Activated T-cell treated with anti-CD3 and anti-CD28 coated beads, Interleukin-2, amount 50 U/mL, for 72 hours (primary cell): ENCODE data around the gene WNT7B. TPM values are rescaled to one million over a fixed set of nuclear protein-coding genes. Genes with fewer than 3 reads are reported as not detected.

Experiments used
- ATAC-seq, 2 donors: fragments of 150-1000 bp; cut with Tn5 transposase; replicated peaks in 1 of 2; 2 replicates each; pipeline ENCODE4 v1.10.0; 2021; ENCODE audit warnings: moderate library complexity in 2 of 2, mild to moderate bottlenecking in 1 of 2
- DNase-seq, 2 donors: peaks; one replicate each; pipeline ENCODE4 v3.0.0; 2021 to 2022; ENCODE audit warnings: mixed read lengths in 1 of 2
- H3K27ac Mint-ChIP-seq: one replicate; pipeline ENCODE4 v1.8.0; 2022; ENCODE audit warnings: mild to moderate bottlenecking, moderate library complexity, mixed read lengths
- H3K27me3 Mint-ChIP-seq: one replicate; pipeline ENCODE4 v1.8.0; 2022; ENCODE audit warnings: low read depth, mixed read lengths
- H3K36me3 Mint-ChIP-seq, 2 donors: one replicate each; pipeline ENCODE4 v1.8.0; 2022; ENCODE audit warnings: mixed read lengths in 2 of 2, mild to moderate bottlenecking in 1 of 2; ENCODE audit not compliant: insufficient read depth in 2 of 2
- H3K4me1 Mint-ChIP-seq: one replicate; pipeline ENCODE4 v1.8.0; 2022; ENCODE audit warnings: low read depth, mixed read lengths
- H3K4me3 Mint-ChIP-seq, 2 donors: one replicate each; pipeline ENCODE4 v1.8.0; 2022; ENCODE audit warnings: mild to moderate bottlenecking in 2 of 2, mixed read lengths in 2 of 2, moderate library complexity in 2 of 2
- H3K9me3 Mint-ChIP-seq, 2 donors: one replicate each; pipeline ENCODE4 v1.8.0; 2022; ENCODE audit warnings: mixed read lengths in 2 of 2
- total RNA-seq, 2 donors: library from RNA; stranded (reverse); gene quantifications; one replicate each; pipeline ENCODE4 v1.2.3, GENCODE V29; 2022

Gene WNT7B
- not detected for total RNA-seq

DNA sequence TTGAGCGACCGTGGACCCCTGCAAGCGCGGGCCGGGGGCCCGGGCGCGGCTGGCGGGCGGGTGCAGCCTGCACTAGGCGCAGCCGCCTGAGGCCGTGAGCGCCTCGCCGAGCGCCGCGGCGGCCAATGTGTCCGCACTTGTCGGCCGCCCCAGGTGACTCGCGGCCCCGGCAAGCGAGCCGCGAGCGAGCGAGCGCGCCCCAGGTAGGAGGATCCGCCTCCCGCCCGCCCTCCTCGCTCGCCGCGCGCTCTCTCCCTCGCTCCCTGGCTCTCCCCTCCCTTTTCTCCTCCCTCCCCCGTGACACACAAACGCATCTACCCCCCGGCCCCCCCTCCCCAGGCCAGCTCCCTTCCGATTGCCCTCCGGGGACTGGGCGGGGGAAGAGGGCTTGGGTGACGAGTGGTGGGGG, at the start of gene WNT7B:
Gene WNT7B, minus strand, starts transcription at position 160 of the 409 bp plus-strand sequence. CDS start 408 bp downstream, outside the sequence.
- peak within 1 kb of the TSS; percentile 40 to 79 for H3K4me3 Mint-ChIP-seq
- ATAC-seq (no peak), DNase-seq (no peak)
- H3K36me3 Mint-ChIP-seq, result peaks cover 0 to 1% of the 10 kb centered on the region in 2 donors
- peaks cover 15% of the 10 kb centered on the region for H3K4me1 Mint-ChIP-seq
- H3K27ac Mint-ChIP-seq, result no peak within 1 kb of the TSS
- H3K27me3 Mint-ChIP-seq, result peaks cover 38% of the 10 kb centered on the region
- H3K9me3 Mint-ChIP-seq, result no peaks in the 10 kb centered on the region

DNA sequence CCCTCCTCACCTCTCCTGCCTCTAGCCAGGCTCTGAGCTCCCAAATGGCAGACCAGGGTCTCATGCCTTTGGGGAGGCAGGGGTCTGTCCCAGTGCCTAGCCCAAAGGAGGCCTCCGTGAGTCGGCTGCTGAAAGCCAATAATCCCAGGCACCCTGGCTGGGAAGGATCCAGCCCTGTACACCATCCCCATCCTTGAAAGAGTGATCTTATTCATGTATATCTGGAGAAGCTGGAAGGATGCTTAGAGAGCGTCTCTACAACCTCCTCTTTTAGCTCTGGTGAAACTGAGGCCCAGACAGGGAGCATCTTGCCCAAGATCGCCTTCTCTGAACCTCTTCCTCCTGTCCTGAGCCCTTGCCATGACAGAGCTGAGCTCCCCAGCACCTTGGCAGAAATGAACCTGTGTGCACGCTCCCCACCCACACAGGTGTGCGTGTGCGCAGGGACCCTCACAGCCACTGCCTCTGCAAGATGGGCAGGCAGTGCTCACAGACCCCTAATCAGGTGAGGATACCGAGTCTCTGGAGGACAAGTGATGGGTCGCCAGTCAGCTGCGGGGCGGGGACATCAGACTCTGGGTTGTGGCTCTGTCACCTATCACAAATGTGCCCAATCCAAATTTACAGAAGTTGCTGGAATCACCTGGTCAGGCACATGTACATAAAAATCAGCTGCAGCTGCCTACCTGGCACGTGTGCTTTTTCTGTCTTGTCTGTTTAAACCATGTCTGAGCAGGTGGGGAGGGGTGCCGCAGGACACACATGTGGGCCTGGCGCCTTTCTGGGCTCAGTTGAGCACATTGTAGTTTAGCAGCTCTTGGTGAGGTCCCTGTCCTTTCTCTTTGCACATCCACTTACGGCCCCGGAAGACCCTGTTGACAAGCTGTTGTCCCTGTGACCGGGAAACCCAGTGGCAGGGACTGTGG, 49.3 kb upstream of the WNT7B start:
- Mint-ChIP-seq H3K4me3 (peak overlapping the region; percentile 58 to 66), H3K27me3 (peaks cover 21% of the 10 kb centered on the region), H3K9me3 (no peaks in the 10 kb centered on the region), H3K4me1 (peaks cover 4% of the 10 kb centered on the region), H3K27ac (no peak overlapping the region), H3K36me3 (no peaks in the 10 kb centered on the region)
- DNase-seq (no peak), ATAC-seq (no peak)

DNA sequence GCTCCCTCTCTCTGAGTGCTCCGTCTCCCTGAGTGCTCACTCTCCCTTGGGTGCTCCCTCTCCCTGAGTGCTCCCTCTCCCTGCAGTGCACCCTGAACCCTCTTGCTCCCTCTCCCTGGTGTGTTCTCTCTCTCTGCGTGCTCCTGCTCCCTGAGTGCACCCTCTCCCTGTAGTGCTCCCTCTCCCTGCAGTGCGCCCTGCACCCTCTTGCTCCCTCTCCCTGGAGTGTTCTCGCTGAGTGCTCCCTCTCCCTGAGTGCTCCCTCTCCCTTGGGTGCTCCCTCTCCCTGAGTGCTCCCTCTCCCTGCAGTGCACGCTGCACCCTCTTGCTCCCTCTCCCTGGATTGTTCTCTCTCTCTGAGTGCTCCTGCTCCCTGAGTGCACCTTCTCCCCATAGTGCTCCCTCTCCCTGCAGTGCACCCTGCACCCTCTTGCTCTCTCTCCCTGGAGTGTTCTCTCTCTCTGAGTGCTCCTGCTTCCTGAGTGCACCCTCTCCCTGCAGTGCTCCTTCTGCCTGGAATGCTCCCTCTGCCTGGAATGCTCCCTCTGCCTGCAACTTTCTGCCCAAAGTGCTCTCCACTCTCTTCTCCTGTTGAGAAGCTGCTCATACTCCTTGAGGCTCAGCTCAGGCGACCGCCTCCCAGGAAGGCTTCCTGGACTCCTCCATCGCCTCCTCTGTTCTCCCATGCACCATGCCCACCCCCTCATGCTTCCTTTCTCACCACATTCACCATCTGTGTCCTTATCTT, 48.4 kb upstream of the WNT7B start:
- ATAC-seq, result no peak
- Mint-ChIP-seq H3K27me3 (peaks cover 21% of the 10 kb centered on the region), H3K9me3 (no peaks in the 10 kb centered on the region), H3K27ac (no peak overlapping the region), H3K4me3 (no peak overlapping the region), H3K36me3 (no peaks in the 10 kb centered on the region), H3K4me1 (peaks cover 4% of the 10 kb centered on the region)
- no peak for DNase-seq

DNA sequence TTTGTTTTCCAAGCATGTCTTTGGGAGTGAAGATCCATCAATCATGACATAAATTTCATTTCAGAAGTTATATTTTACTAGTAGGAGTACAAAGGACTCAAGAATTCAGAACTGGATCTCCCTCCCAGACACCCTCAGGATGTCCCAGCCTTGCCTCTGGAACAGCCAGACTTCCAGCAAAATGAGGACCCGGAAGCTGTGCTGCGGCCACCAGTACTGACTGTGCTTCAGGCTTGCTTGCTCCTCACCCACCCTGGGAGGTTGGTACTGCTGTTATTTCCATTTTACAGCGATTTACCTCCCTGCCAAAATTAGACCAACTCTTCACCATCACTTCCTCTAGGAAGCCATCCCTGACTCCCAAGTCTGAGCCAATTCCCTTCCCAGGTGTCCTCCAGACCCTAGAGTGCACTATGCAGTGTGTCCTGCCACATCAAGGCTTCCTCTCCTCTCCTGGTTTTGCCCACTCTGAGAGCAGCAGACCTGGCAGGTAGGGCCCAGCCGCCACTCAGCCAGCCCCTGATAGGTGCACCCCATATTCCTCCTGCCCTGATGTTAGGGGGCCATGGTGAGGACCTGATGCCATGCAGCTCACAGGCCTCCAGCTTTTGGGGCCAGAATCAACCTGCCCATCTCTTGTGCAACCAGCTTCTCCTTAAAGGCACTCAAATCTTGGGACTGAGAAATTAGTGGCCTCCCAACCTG, 47.3 kb upstream of the WNT7B start:
- H3K27me3 Mint-ChIP-seq, result peaks cover 21% of the 10 kb centered on the region
- no peak for DNase-seq
- H3K9me3 Mint-ChIP-seq, result no peaks in the 10 kb centered on the region
- H3K4me3 Mint-ChIP-seq, result no peak overlapping the region
- no peak overlapping the region for H3K27ac Mint-ChIP-seq
- no peaks in the 10 kb centered on the region for H3K36me3 Mint-ChIP-seq
- ATAC-seq, result no peak
- H3K4me1 Mint-ChIP-seq, result peaks cover 4% of the 10 kb centered on the region

DNA sequence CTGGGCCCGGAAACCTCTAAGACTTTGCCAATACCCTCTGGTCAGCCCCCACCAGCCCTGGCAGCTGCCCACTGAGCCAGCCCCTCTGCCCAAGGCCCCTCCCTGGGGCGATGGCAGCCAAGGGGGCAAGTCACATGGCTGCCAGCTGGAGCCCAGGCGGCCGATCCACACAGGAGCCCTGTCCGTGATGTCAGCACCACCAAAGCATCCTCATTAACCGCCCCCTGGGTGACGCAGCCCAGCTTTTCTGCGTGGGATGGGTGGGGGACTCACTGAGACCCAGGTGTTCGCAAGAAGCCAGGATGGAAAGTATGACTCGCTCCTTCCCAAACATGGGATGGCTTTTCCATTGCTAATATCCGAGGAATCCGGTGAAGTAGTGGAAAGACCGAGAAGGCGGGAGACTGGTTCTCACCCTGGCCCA, 46.6 kb upstream of the WNT7B start:
- Mint-ChIP-seq H3K27me3 (peaks cover 21% of the 10 kb centered on the region), H3K4me1 (peaks cover 4% of the 10 kb centered on the region), H3K36me3 (no peaks in the 10 kb centered on the region), H3K27ac (no peak overlapping the region), H3K4me3 (no peak overlapping the region), H3K9me3 (no peaks in the 10 kb centered on the region)
- ATAC-seq (no peak), DNase-seq (no peak)

DNA sequence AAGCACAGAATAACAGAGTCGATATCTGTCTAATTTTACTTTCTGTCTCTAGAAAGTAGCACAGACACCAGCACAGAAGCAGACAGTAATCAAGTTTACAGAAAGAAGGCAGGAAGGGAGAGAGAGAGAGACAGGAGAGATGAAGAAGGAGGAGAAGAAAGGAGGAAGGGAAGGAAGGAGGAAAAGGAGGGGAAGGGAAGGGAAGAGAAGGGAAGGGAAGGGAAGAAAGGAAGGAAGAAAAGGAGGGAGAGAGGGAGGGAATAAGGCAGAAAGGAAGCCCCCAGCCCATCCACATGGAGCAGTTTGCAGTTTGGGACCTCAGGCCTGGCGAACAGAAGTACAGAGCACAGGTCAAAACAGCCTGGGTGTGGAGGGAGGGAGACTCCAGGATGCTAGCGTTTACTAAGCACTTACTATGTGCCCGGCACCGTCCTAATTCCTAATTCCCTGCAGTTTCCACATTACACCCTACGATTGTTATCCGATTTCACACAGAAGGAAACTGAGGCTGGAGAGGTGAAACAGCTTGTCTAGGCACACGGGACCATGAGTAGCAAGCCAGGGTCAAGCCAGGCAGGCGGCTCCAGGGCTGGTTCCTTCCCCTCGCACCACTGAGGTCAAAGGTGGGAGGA, 46.0 kb upstream of the WNT7B start:
- H3K27me3 Mint-ChIP-seq, result peaks cover 21% of the 10 kb centered on the region
- H3K4me3 Mint-ChIP-seq, result no peak overlapping the region
- no peaks in the 10 kb centered on the region for H3K36me3 Mint-ChIP-seq
- H3K9me3 Mint-ChIP-seq, result no peaks in the 10 kb centered on the region
- ATAC-seq (no peak), DNase-seq (no peak)
- peaks cover 4% of the 10 kb centered on the region for H3K4me1 Mint-ChIP-seq
- H3K27ac Mint-ChIP-seq, result no peak overlapping the region

DNA sequence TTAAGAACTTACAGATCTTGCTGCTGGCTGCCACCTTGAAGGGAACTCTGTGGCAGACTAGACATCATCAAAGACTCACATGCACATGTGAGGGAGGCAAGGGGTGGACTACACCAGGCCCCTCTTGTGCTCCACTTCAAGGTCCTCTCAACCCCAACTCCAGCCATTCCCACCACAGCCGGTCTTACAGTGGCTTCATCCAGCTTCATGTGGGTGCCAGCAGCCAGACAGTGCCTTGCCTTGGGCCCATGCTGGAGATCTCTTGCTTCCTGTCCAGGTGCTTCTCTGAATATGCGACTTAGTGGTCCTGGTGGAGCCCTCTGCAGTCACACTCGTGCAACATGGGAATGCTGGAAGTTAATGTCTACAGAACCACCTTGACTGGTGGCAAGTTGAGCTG, 44.6 kb upstream of the WNT7B start:
- Mint-ChIP-seq H3K4me1 (no peaks in the 10 kb centered on the region), H3K27me3 (peaks cover 15% of the 10 kb centered on the region), H3K36me3 (no peaks in the 10 kb centered on the region), H3K27ac (no peak overlapping the region), H3K4me3 (no peak overlapping the region), H3K9me3 (no peaks in the 10 kb centered on the region)
- ATAC-seq (no peak), DNase-seq (no peak)

DNA sequence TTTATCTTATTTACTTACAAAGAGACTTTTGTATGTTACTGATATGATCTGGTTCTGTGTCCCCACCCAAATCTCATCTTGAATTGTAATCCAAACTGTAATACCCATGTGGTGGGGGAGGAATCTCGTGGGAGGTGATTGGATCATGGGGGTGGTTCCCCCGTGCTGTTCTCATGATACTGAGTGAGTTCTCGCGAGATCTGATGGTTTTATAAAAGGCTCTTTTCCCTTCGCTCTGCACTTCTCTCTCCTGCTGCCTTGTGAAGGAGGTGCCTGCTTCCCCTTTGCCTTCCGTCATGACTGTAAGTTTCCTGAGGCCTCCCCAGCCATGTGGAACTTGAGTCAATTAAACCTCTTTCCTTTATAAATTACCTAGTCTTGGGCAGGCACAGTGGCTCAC, 42.4 kb upstream of the WNT7B start:
- Mint-ChIP-seq H3K27me3 (no peaks in the 10 kb centered on the region), H3K27ac (no peak overlapping the region), H3K36me3 (no peaks in the 10 kb centered on the region), H3K4me3 (no peak overlapping the region), H3K4me1 (no peaks in the 10 kb centered on the region), H3K9me3 (no peaks in the 10 kb centered on the region)
- DNase-seq (no peak), ATAC-seq (no peak)

DNA sequence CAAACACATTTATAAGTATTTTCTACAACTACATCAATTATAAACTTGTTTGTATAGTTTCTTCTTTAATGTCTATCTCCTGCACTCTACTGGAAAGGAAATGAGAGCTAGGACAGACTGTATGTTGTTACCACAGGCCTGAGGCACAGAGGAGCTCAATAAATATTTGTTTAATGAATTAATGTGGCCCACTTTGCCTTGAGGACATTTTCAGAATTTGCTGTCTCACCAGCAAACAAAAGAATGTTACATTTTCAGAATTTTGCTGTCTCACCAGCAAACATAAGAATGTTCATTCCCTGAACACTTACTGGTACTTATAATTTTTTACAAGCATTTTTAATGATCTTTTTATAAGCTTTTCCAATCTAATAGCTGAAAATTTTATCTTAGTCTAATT, 41.9 kb upstream of the WNT7B start:
- DNase-seq, result no peak
- H3K9me3 Mint-ChIP-seq, result no peaks in the 10 kb centered on the region
- no peaks in the 10 kb centered on the region for H3K4me1 Mint-ChIP-seq
- no peak overlapping the region for H3K4me3 Mint-ChIP-seq
- no peak overlapping the region for H3K27ac Mint-ChIP-seq
- no peaks in the 10 kb centered on the region for H3K27me3 Mint-ChIP-seq
- no peaks in the 10 kb centered on the region for H3K36me3 Mint-ChIP-seq
- no peak for ATAC-seq

DNA sequence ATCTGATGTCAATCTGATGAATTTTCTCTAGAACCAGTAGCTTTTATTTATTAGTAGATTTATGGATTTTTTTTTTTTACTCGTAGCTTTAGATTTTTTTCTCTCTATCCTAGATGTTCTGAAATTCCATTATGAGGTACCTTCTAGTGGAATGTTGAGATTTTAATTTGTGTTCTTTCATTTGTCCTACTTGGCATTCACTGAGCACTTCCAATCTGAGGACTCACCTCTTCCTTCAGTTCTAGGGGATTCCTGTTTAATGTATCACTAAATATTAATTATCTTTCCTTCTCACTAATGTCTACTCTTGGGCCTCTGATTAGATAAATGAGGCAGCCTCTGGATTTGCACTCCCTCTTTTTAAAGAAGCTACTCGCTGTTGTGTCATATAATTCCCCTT, 40.2 kb upstream of the WNT7B start:
- Mint-ChIP-seq H3K36me3 (no peaks in the 10 kb centered on the region), H3K4me3 (no peak overlapping the region), H3K27me3 (no peaks in the 10 kb centered on the region), H3K27ac (no peak overlapping the region), H3K4me1 (peaks cover 4% of the 10 kb centered on the region), H3K9me3 (no peaks in the 10 kb centered on the region)
- ATAC-seq (no peak), DNase-seq (no peak)

DNA sequence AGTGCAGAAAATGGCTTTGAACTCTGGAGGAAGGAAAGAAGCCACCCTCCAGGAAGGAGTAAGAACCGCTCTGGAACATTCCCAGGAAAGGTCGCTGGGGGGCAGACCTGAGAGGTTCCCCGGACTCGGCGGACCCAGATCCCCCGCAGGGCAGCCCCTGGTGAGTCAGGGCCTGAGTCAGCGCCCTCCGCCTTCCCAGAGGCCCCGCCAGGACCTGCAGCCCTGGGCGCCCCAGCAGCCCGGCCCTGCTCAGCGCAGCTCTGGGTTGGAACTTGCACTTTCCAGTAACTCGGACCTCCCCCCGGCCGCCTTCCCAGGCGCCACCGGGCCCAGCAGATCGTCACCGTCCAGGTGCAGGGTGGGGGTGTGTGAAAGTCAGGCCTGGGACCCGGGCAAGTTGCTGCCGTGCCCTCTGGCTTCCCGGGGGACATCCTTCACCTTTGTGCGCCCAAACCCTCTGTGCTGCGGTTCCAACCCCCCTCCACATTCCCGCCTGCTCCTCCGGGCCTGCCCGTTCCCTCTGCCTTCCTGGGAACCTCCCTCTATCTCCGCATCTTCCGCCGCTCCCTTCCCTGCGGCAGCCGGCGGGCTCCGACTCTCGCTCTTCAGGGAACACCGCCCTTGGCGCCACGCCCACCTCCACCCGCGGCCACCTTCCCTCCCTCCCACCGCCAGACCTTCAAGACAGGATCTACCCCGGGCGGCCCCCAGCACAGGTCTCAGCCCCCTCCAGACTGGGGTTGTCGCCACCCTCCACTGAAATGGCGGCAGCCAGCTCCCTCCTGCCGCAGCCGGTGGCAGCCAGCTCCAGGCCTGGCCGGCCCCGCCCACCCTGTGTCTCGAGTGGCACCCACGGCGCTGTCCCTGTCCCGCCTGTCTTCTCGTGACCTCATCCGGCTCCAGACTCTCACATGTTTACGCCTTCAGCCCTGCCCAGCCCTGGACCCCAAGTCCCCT, 36.8 kb upstream of the WNT7B start:
- Mint-ChIP-seq H3K36me3 (peaks cover 0 to 2% of the 10 kb centered on the region in 2 donors), H3K27ac (peak overlapping the region; percentile 35), H3K9me3 (peaks cover 0 to 3% of the 10 kb centered on the region in 2 donors), H3K27me3 (no peaks in the 10 kb centered on the region), H3K4me3 (peak overlapping the region; percentile 80 to 92), H3K4me1 (peaks cover 4% of the 10 kb centered on the region)
- peak; percentile 94 for DNase-seq
- peak; percentile 99 to 100 for ATAC-seq

DNA sequence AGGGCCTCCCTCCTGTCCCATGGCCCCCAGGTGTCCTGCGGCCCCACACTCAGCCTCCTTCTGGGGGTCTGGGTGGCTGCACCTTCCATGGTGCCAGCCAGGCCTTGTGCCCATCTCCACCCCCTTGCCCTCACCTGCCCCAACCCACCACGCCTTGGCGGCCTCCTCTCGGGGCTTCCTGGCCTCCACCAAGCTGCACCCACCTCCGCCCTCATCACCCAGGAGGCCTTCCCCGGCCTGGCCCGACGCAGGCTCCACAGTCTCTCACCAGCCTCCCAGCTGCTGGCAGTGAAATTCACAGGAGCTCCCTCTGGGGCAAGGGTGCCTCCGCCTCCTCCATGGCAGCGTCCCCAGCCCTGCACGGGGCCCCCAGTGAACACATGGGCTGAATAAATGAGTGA, 35.9 kb upstream of the WNT7B start:
- H3K9me3 Mint-ChIP-seq, result peaks cover 0 to 3% of the 10 kb centered on the region in 2 donors
- peak overlapping the region; percentile 80 to 92 for H3K4me3 Mint-ChIP-seq
- DNase-seq, result no peak
- peaks cover 4% of the 10 kb centered on the region for H3K4me1 Mint-ChIP-seq
- no peak overlapping the region for H3K27ac Mint-ChIP-seq
- no peaks in the 10 kb centered on the region for H3K27me3 Mint-ChIP-seq
- ATAC-seq, result no peak
- H3K36me3 Mint-ChIP-seq, result peaks cover 0 to 2% of the 10 kb centered on the region in 2 donors
